Measurements from ENCODE around the gene GRB14.

GRB14 gene

GRCh38 chr2:164498836-164499235 is 122.4 kb downstream of the GRB14 start:
- no peak overlapping the region for H3K27ac ChIP-seq
- no peak for TF ChIP-seq CTCF (IDR thresholded peaks at IDR 0.05; ENCODE audit: low read depth, low read length, missing control alignments)
- no peaks in the 10 kb centered on the region for H3K27me3 ChIP-seq (replicated peaks)
- H3K36me3 ChIP-seq (replicated peaks), result no peaks in the 10 kb centered on the region
- in situ Hi-C loops (cut with HindIII; ENCODE audit: low pct_ligation_motif_present, low sequenced_read_pairs), result loop anchor here (25.0 kb wide), 1 partner anchor 1337 kb away; no protein-coding TSS in a partner anchor
- no peak overlapping the region for H3K4me3 ChIP-seq (ENCODE audit: low read depth, low read length)
- no peak for DNase-seq

- no peak overlapping the region for H3K27ac ChIP-seq
- H3K27me3 ChIP-seq (replicated peaks), result no peaks in the 10 kb centered on the region
- DNase-seq, result no peak
- no peak for TF ChIP-seq CTCF (IDR thresholded peaks at IDR 0.05; ENCODE audit: low read depth, low read length, missing control alignments)
- no peaks in the 10 kb centered on the region for H3K36me3 ChIP-seq (replicated peaks)
- in situ Hi-C loops (cut with HindIII; ENCODE audit: low pct_ligation_motif_present, low sequenced_read_pairs), result loop anchor here (25.0 kb wide), 1 partner anchor 1335 kb away; no protein-coding TSS in a partner anchor
- no peak overlapping the region for H3K4me3 ChIP-seq (ENCODE audit: low read depth, low read length)
These were observed 124.4 kb downstream of the GRB14 start for GRCh38 chr2:164496881-164497280.

GRCh38 chr2:164496421-164496820 is 124.9 kb downstream of the GRB14 start:
- in situ Hi-C loops (cut with HindIII; ENCODE audit: low pct_ligation_motif_present, low sequenced_read_pairs), result loop anchor here (25.0 kb wide), 1 partner anchor 1334 kb away; no protein-coding TSS in a partner anchor
- Histone ChIP-seq H3K36me3 (replicated peaks) (no peaks in the 10 kb centered on the region), H3K4me3 (ENCODE audit: low read depth, low read length) (no peak overlapping the region), H3K27ac (no peak overlapping the region), H3K27me3 (replicated peaks) (no peaks in the 10 kb centered on the region)
- DNase-seq, result no peak
- TF ChIP-seq CTCF (IDR thresholded peaks at IDR 0.05; ENCODE audit: low read depth, low read length, missing control alignments), result no peak

- peak; percentile 44 for DNase-seq
- peak; percentile 69 for TF ChIP-seq CTCF (IDR thresholded peaks at IDR 0.05; ENCODE audit: low read depth, low read length, missing control alignments)
- H3K36me3 ChIP-seq (replicated peaks), result no peaks in the 10 kb centered on the region
- H3K27me3 ChIP-seq (replicated peaks), result no peaks in the 10 kb centered on the region
- peak overlapping the region; percentile 3 for H3K4me3 ChIP-seq (ENCODE audit: low read depth, low read length)
- in situ Hi-C loops (cut with HindIII; ENCODE audit: low pct_ligation_motif_present, low sequenced_read_pairs), result loop anchor here (25.0 kb wide), 1 partner anchor 1333 kb away; no protein-coding TSS in a partner anchor
- H3K27ac ChIP-seq, result no peak overlapping the region
These were observed 125.6 kb downstream of the GRB14 start for GRCh38 chr2:164495491-164496223.

GRCh38 chr2:164485541-164485940 is 135.7 kb downstream of the GRB14 start:
- DNase-seq, result peak; percentile 44
- H3K27me3 ChIP-seq (replicated peaks), result no peaks in the 10 kb centered on the region
- no peak for TF ChIP-seq CTCF (IDR thresholded peaks at IDR 0.05; ENCODE audit: low read depth, low read length, missing control alignments)
- no peak overlapping the region for H3K4me3 ChIP-seq (ENCODE audit: low read depth, low read length)
- H3K36me3 ChIP-seq (replicated peaks), result no peaks in the 10 kb centered on the region
- H3K27ac ChIP-seq, result no peak overlapping the region
- in situ Hi-C loops (cut with HindIII; ENCODE audit: low pct_ligation_motif_present, low sequenced_read_pairs), result loop anchor here (25.0 kb wide), 1 partner anchor 1323 kb away; no protein-coding TSS in a partner anchor

Measured in brain microvascular endothelial cell (primary cell).